Osteoblast (primary cell): Measurements from ENCODE around the gene INSRR. TPM values are rescaled to one million over a fixed set of nuclear protein-coding genes. Genes with fewer than 3 reads are reported as not detected.

ENCODE experiments used
- DNase-seq: peaks from one replicate; pipeline ENCODE4 v3.0.0; 2011; ENCODE audit warnings: low spot score, mixed read lengths; ENCODE audit not compliant: insufficient read length; ENCODE audit errors: missing footprints
- H2AFZ ChIP-seq: 2 replicates; pipeline ENCODE4 v1.6.0; 2011; ENCODE audit warnings: mild to moderate bottlenecking, low read length
- H3K27ac ChIP-seq: 2 replicates; pipeline ENCODE4 v1.5.1; 2011; ENCODE audit warnings: mild to moderate bottlenecking, low read depth, low read length, moderate library complexity
- H3K27me3 ChIP-seq: 2 replicates; pipeline ENCODE4 v1.6.0; 2012; ENCODE audit warnings: mild to moderate bottlenecking, control low read depth, inconsistent platforms, low read length, moderate library complexity; ENCODE audit not compliant: insufficient read depth
- H3K36me3 ChIP-seq: 2 replicates; pipeline ENCODE4 v1.5.1; 2011; ENCODE audit warnings: mild to moderate bottlenecking, low read length, control low read depth, moderate library complexity; ENCODE audit not compliant: insufficient read depth
- H3K4me1 ChIP-seq: 2 replicates; pipeline ENCODE4 v1.5.1; 2011; ENCODE audit warnings: mild to moderate bottlenecking, low read length, control low read depth, moderate library complexity; ENCODE audit not compliant: insufficient read depth
- H3K4me2 ChIP-seq: 2 replicates; pipeline ENCODE4 v1.6.0; 2011; ENCODE audit warnings: mild to moderate bottlenecking, low read length; ENCODE audit not compliant: insufficient read depth
- H3K4me3 ChIP-seq: fragments of 200-600 bp; sonication (generic); 3 replicates; pipeline ENCODE4 v1.5.1; 2012; ENCODE audit warnings: mild to moderate bottlenecking, low read length, inconsistent platforms; ENCODE audit not compliant: insufficient read depth
- H3K79me2 ChIP-seq: 2 replicates; pipeline ENCODE4 v1.6.0; 2012; ENCODE audit warnings: mild to moderate bottlenecking, low read length, control low read depth, inconsistent platforms; ENCODE audit not compliant: insufficient read depth
- H3K9me3 ChIP-seq: 2 replicates; pipeline ENCODE4 v1.5.1; 2011; ENCODE audit warnings: low read depth, low read length, control low read depth
- H4K20me1 ChIP-seq: 2 replicates; pipeline ENCODE4 v1.6.0; 2012; ENCODE audit warnings: mild to moderate bottlenecking, low read length, control low read depth; ENCODE audit not compliant: insufficient read depth
- total RNA-seq: library from RNA; depleted of rRNA; stranded (reverse); fragments of >200 nt; gene quantifications from 2 replicates; pipeline ENCODE4 v1.2.3, GENCODE V29; 2012
- TF ChIP-seq, protein P1 (sequence below): IDR thresholded peaks from 2 replicates; pipeline ENCODE4 v1.5.1; 2011; ENCODE audit warnings: mild to moderate bottlenecking, low read depth, low read length, moderate library complexity; ENCODE audit errors: extremely low read depth

The INSRR gene
- total RNA-seq, 1 donor: 0.36 TPM

DNA sequence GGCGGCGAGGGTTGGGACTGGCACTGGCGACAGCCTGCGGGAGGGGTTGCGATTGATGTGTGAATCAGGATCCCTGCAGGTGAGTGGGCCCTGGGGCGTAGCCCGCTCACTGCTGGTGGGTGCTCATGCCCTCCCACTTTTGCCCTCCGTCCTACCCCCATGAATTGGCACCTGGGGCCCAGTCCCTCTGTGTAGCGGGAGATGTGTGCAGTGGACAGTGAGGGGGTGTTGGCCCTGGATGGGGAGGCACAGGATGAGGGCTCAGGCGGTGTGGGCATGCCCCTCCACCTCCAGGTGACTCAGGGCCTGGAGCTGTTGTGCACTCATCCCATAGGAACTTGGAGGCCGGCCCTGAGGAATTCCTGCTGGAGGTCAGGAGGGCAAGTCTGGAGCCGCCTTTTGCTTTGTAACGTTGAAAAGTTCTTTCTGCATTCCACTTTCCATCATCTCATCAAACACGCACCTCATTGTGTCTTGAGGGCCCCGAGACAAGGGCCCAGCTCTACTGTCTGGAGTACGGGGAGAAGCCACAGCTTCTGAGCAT lies 37.6 kb upstream of the INSRR start:
- Histone ChIP-seq H3K4me2 (peak overlapping the region; percentile 90), H3K27me3 (no peaks in the 10 kb centered on the region), H3K4me3 (peak overlapping the region; percentile 61), H3K27ac (peak overlapping the region; percentile 100), H4K20me1 (peaks cover 7% of the 10 kb centered on the region), H2AFZ (no peak overlapping the region), H3K36me3 (no peaks in the 10 kb centered on the region), H3K4me1 (peaks cover 85% of the 10 kb centered on the region), H3K9me3 (no peaks in the 10 kb centered on the region), H3K79me2 (peaks cover 58% of the 10 kb centered on the region)
- TF ChIP-seq, protein P1, sequence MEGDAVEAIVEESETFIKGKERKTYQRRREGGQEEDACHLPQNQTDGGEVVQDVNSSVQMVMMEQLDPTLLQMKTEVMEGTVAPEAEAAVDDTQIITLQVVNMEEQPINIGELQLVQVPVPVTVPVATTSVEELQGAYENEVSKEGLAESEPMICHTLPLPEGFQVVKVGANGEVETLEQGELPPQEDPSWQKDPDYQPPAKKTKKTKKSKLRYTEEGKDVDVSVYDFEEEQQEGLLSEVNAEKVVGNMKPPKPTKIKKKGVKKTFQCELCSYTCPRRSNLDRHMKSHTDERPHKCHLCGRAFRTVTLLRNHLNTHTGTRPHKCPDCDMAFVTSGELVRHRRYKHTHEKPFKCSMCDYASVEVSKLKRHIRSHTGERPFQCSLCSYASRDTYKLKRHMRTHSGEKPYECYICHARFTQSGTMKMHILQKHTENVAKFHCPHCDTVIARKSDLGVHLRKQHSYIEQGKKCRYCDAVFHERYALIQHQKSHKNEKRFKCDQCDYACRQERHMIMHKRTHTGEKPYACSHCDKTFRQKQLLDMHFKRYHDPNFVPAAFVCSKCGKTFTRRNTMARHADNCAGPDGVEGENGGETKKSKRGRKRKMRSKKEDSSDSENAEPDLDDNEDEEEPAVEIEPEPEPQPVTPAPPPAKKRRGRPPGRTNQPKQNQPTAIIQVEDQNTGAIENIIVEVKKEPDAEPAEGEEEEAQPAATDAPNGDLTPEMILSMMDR: no peak
- peak; percentile 98 for DNase-seq

DNA sequence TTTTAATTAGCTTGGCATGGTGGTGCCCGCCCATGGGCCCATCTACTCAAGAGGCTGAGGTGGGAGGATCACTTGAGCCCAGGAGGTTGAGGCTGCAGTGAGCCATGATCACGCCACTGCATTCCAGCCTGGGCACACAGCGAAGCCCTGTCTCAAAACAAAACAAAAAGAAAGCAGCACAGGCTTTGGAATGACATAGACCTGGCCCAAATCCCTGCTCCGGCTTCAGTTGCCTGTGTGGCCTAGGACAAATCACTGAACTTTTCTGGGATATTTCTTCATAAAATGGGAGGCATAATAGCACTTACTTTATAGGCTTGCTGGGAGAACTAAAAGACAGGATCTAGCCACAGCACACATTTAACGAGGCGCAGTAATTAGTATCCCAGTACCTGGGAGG lies 37.0 kb upstream of the INSRR start:
- Histone ChIP-seq H2AFZ (no peak overlapping the region), H3K27me3 (no peaks in the 10 kb centered on the region), H3K27ac (peak overlapping the region; percentile 100), H3K4me1 (peaks cover 79% of the 10 kb centered on the region), H4K20me1 (peaks cover 7% of the 10 kb centered on the region), H3K9me3 (no peaks in the 10 kb centered on the region), H3K36me3 (no peaks in the 10 kb centered on the region), H3K4me2 (peak overlapping the region; percentile 90), H3K4me3 (peak overlapping the region; percentile 61), H3K79me2 (peaks cover 52% of the 10 kb centered on the region)
- TF ChIP-seq, protein P1: no peak
- no peak for DNase-seq

- no peak for DNase-seq
- TF ChIP-seq, protein P1: no peak
- Histone ChIP-seq H3K79me2 (peaks cover 47% of the 10 kb centered on the region), H3K9me3 (no peaks in the 10 kb centered on the region), H3K27ac (peak overlapping the region; percentile 100), H3K27me3 (no peaks in the 10 kb centered on the region), H3K4me1 (peaks cover 74% of the 10 kb centered on the region), H3K4me2 (peak overlapping the region; percentile 90), H3K4me3 (peak overlapping the region; percentile 75), H2AFZ (peak overlapping the region; percentile 60), H4K20me1 (peaks cover 4% of the 10 kb centered on the region), H3K36me3 (no peaks in the 10 kb centered on the region)
These were observed 36.5 kb upstream of the INSRR start for GRCh38 chr1:156895455-156895812.

DNA sequence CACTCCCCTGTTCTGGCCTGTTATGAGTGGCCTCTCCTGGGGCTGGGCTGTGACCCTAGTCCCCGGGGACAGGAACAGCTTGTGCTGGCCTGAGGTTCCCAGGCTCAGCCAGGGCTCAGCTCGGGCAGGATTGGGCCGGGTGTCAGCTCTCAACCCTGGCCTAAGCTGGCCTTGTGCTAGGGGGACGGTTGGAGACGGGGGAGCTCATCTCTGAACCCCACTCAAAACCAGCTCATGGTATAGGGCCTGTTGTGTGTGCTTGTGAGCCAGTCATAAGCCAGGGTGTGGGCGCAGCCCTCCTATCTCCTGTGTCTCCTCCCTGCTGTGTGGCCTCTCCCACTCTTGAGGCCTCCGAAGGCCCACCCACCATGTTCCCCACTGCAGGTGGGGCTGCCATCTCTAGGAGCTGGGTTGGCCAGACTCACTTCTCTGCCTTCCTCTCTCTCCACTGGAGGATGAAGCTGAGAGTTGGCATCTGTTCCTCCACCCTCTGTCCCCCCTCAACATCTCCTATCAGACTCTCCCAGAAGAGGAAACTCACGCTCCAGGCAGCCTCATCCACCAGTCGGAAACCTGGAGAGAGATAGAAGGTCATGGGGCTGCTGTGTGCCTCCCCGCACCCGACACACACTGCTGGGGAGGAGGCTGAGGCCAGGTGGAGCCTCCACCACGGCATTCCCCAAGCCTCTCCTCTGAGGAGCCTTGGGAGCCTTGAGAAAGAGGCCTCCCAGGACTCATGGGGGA lies 36.0 kb upstream of the INSRR start:
- Histone ChIP-seq H4K20me1 (peaks cover 3% of the 10 kb centered on the region), H3K9me3 (no peaks in the 10 kb centered on the region), H3K4me1 (peaks cover 68% of the 10 kb centered on the region), H3K4me3 (peak overlapping the region; percentile 75), H3K36me3 (no peaks in the 10 kb centered on the region), H2AFZ (peak overlapping the region; percentile 60), H3K79me2 (peaks cover 42% of the 10 kb centered on the region), H3K27ac (peak overlapping the region; percentile 100), H3K27me3 (no peaks in the 10 kb centered on the region), H3K4me2 (peak overlapping the region; percentile 90)
- DNase-seq: no peak
- TF ChIP-seq, protein P1: no peak
